Spleen (tissue), 11 donors: ENCODE measurements around the gene HDX. TPM values are rescaled to one million over a fixed set of nuclear protein-coding genes. Genes with fewer than 3 reads are reported as not detected.

Experiments
- DNase-seq: peaks from one replicate; pipeline ENCODE4 v3.0.0-alpha.2; 2020
- H3K27ac ChIP-seq, 8 donors: fragments of 200-600 bp; sonication (generic) in 7 of 8; 1 replicate in 4 of 8; 2 replicates in 4 of 8; pipeline versions ENCODE4 v1.5.0 to v1.8.0; 2016 to 2021; ENCODE audit warnings: inconsistent platforms in 4 of 8, mild to moderate bottlenecking in 4 of 8, moderate library complexity in 1 of 8
- H3K27me3 ChIP-seq, 7 donors: fragments of 200-600 bp; sonication (generic) in 6 of 7; replicated peaks in 1 of 7; 1 replicate in 4 of 7; 2 replicates in 3 of 7; pipeline versions ENCODE4 v1.5.0 to v1.8.0; 2016 to 2021; ENCODE audit warnings: inconsistent platforms in 3 of 7, mild to moderate bottlenecking in 1 of 7
- H3K36me3 ChIP-seq, 6 donors: fragments of 200-600 bp; sonication (generic) in 5 of 6; 1 replicate in 4 of 6; 2 replicates in 2 of 6; pipeline versions ENCODE4 v1.5.0 to v1.8.0; 2016 to 2021; ENCODE audit warnings: inconsistent platforms in 2 of 6
- H3K4me1 ChIP-seq, 6 donors: fragments of 200-600 bp; sonication (generic) in 5 of 6; 1 replicate in 3 of 6; 2 replicates in 3 of 6; pipeline versions ENCODE4 v1.5.0 to v1.8.0; 2016 to 2021; ENCODE audit warnings: inconsistent platforms in 3 of 6
- H3K4me3 ChIP-seq, 8 donors: fragments of 200-600 bp; sonication (generic) in 7 of 8; 1 replicate in 4 of 8; 2 replicates in 4 of 8; pipeline versions ENCODE4 v1.5.0 to v1.8.0; 2016 to 2021; ENCODE audit warnings: inconsistent platforms in 4 of 8, mild to moderate bottlenecking in 4 of 8, moderate library complexity in 2 of 8
- H3K9me3 ChIP-seq, 8 donors: fragments of 200-600 bp; sonication (generic) in 7 of 8; 1 replicate in 4 of 8; 2 replicates in 4 of 8; pipeline versions ENCODE4 v1.5.0 to v1.8.0; 2016 to 2021; ENCODE audit warnings: inconsistent platforms in 4 of 8
- CTCF ChIP-seq, 11 experiments: fragments of 200-600 bp in 7 of 11; fragments of 450-650 bp in 4 of 11; sonication (generic) in 4 of 11; IDR thresholded peaks in 8 of 11; conservative IDR thresholded peaks in 3 of 11; 1 replicate in 7 of 11; 2 replicates in 4 of 11; pipeline versions ENCODE4 v1.4.0 to v1.8.0; 2016 to 2021; ENCODE audit warnings: antibody characterized with exemption in 11 of 11, inconsistent platforms in 4 of 11, mild to moderate bottlenecking in 1 of 11
- POLR2A ChIP-seq, 3 donors: fragments of 450-650 bp; IDR thresholded peaks; one replicate each; pipeline ENCODE4 v1.5.1; 2017; ENCODE audit warnings: antibody characterized with exemption in 3 of 3, mild to moderate bottlenecking in 1 of 3
- POLR2AphosphoS5 ChIP-seq, 3 donors: sonication (generic); formaldehyde crosslinking; IDR thresholded peaks; one replicate each; pipeline ENCODE4 v1.5.1; 2017; ENCODE audit warnings: antibody characterized with exemption in 3 of 3
- WGBS, 5 donors: extraction: QIAGEN DNeasy Blood & Tissue Kit in 3 of 5; methylation state at CpG; one replicate each; pipeline versions ENCODE4 v1.1.5 to v1.1.7; 2013 to 2018; 5-methylcytosine and 5-hydroxymethylcytosine counted together
- intact Hi-C: fragments of 100-400 bp; cut with DNase I; formaldehyde crosslinking; loops from one replicate; pipeline ENCODE4 v1.15.0; 2023; ENCODE audit warnings: low total_unique reads
- polyA plus RNA-seq, 3 donors: library from polyadenylated mRNA; stranded (reverse); fragments of 200-250 nt; gene quantifications; one replicate each; pipeline ENCODE4 v1.2.1, GENCODE V29; 2013
- total RNA-seq, 7 donors: library from RNA; depleted of rRNA in 3 of 7; stranded (reverse); fragments of >200 nt in 3 of 7; fragmentation: NEBNext Ultra II Directional in 4 of 7; extraction: Animal tissue kit (Norgen Biotek cat#: 25700) in 4 of 7; gene quantifications; one replicate each; pipeline versions ENCODE4 v1.1.0 to v1.2.1, GENCODE V29; 2016 to 2021
- donor health status: healthy with polysubstance abuse.
- donor health status: DM: no; HTN: no; CAD: no; lungs with moderate emphysema.
- donor health status: DM: no; HTN: no; CAD: no.
- donor health status: Bipolar disorder and iron deficiency.
- donor health status: healthy.
- donor health status: DM: no; HTN: no; CAD: no.
- donor health status: DM: yes; HTN: yes; CAD: no.

Gene HDX
- total and polyA plus RNA-seq, 10 donors, result 0.37 to 9.6 (median 5.7) TPM

- no peaks in the 10 kb centered on the region for H3K36me3 ChIP-seq
- no peaks in the 10 kb centered on the region for H3K4me1 ChIP-seq
- no peak overlapping the region for H3K27ac ChIP-seq
- H3K9me3 ChIP-seq, result peaks cover 0 to 11% (median 2%) of the 10 kb centered on the region in 8 donors
- intact Hi-C loops, result no loop called here
- 59 to 71% (median 68%) methylated on average over 3 of the region's 3 CpGs for WGBS, 5 donors
- H3K4me3 ChIP-seq, result no peak overlapping the region
- no peaks in the 10 kb centered on the region for H3K27me3 ChIP-seq
- TF ChIP-seq POLR2A (IDR thresholded peaks at IDR 0.05) (no peak), POLR2AphosphoS5 (IDR thresholded peaks at IDR 0.05) (no peak), CTCF (IDR thresholded peaks at IDR 0.05 in 8 of 11, conservative IDR thresholded peaks at IDR 0.05 in 3 of 11) (no peak)
- DNase-seq, result no peak
These were observed 139.9 kb downstream of the HDX start for GRCh38 chrX:84362184-84362838.

GRCh38 chrX:84358271-84358670 lies 144.0 kb downstream of the HDX start:
- intact Hi-C loops, result no loop called here
- no peaks in the 10 kb centered on the region for H3K36me3 ChIP-seq
- H3K9me3 ChIP-seq, result no peaks in the 10 kb centered on the region
- WGBS, 5 donors, result 40 to 77% (median 69%) methylated on average over 1 of the region's 1 CpG
- TF ChIP-seq POLR2AphosphoS5 (IDR thresholded peaks at IDR 0.05), result no peak
- no peak for TF ChIP-seq CTCF (IDR thresholded peaks at IDR 0.05 in 8 of 11, conservative IDR thresholded peaks at IDR 0.05 in 3 of 11)
- no peak for TF ChIP-seq POLR2A (IDR thresholded peaks at IDR 0.05)
- no peaks in the 10 kb centered on the region for H3K4me1 ChIP-seq
- no peaks in the 10 kb centered on the region for H3K27me3 ChIP-seq
- DNase-seq, result no peak
- no peak overlapping the region for H3K4me3 ChIP-seq
- H3K27ac ChIP-seq, result no peak overlapping the region

- Histone ChIP-seq H3K27ac (no peak overlapping the region), H3K4me1 (no peaks in the 10 kb centered on the region), H3K36me3 (no peaks in the 10 kb centered on the region), H3K27me3 (no peaks in the 10 kb centered on the region), H3K9me3 (no peaks in the 10 kb centered on the region), H3K4me3 (no peak overlapping the region)
- TF ChIP-seq POLR2A (IDR thresholded peaks at IDR 0.05) (no peak), POLR2AphosphoS5 (IDR thresholded peaks at IDR 0.05) (no peak), CTCF (IDR thresholded peaks at IDR 0.05 in 8 of 11, conservative IDR thresholded peaks at IDR 0.05 in 3 of 11) (no peak)
- intact Hi-C loops, result no loop called here
- no peak for DNase-seq
These were observed 145.0 kb downstream of the HDX start for GRCh38 chrX:84357296-84357695.

- Histone ChIP-seq H3K4me1 (no peaks in the 10 kb centered on the region), H3K4me3 (no peak overlapping the region), H3K27me3 (no peaks in the 10 kb centered on the region), H3K36me3 (no peaks in the 10 kb centered on the region), H3K27ac (no peak overlapping the region), H3K9me3 (no peaks in the 10 kb centered on the region)
- TF ChIP-seq CTCF (IDR thresholded peaks at IDR 0.05 in 8 of 11, conservative IDR thresholded peaks at IDR 0.05 in 3 of 11) (no peak), POLR2AphosphoS5 (IDR thresholded peaks at IDR 0.05) (no peak), POLR2A (IDR thresholded peaks at IDR 0.05) (no peak)
- intact Hi-C loops, result no loop called here
- WGBS, 5 donors, result 27 to 85% (median 63%) methylated on average over 1 of the region's 1 CpG
- DNase-seq, result no peak
These were observed 161.3 kb downstream of the HDX start for GRCh38 chrX:84340968-84341367.
